T-helper 17 cell (primary cell): ENCODE measurements around the gene SYT9. TPM values are rescaled to one million over a fixed set of nuclear protein-coding genes. Genes with fewer than 3 reads are reported as not detected.
"Not testable (repeated sequence)": the region's sequence is repeated elsewhere in the genome, so short reads cannot be mapped to it uniquely, and the experiment has no call there.

ENCODE experiments used
- ATAC-seq: fragments of 150-1000 bp; cut with Tn5 transposase; 2 replicates; pipeline ENCODE4 v1.10.0; 2021; ENCODE audit warnings: mild to moderate bottlenecking, moderate library complexity
- DNase-seq, 3 donors: peaks; one replicate each; pipeline versions ENCODE4 v3.0.0 to v3.0.0-alpha.2; 2020 to 2021
- H3K9me3 ChIP-seq: one replicate; pipeline ENCODE4 v1.7.0; 2013; ENCODE audit warnings: low read length, mild to moderate bottlenecking; ENCODE audit not compliant: control insufficient read depth, poor library complexity, severe bottlenecking
- H3K27ac Mint-ChIP-seq: one replicate; pipeline ENCODE4 v1.8.0; 2022; ENCODE audit warnings: mild to moderate bottlenecking, moderate library complexity, mixed read lengths
- H3K27me3 Mint-ChIP-seq: one replicate; pipeline ENCODE4 v1.8.0; 2022; ENCODE audit warnings: mixed read lengths
- H3K36me3 Mint-ChIP-seq: one replicate; pipeline ENCODE4 v1.8.0; 2022; ENCODE audit warnings: low read depth, mixed read lengths
- H3K4me1 Mint-ChIP-seq: one replicate; pipeline ENCODE4 v1.8.0; 2022; ENCODE audit warnings: mild to moderate bottlenecking, mixed read lengths
- H3K4me3 Mint-ChIP-seq: one replicate; pipeline ENCODE4 v1.8.0; 2022; ENCODE audit warnings: mild to moderate bottlenecking, moderate library complexity, mixed read lengths
- total RNA-seq, 4 donors: library from RNA in 2 of 4; stranded (reverse) in 2 of 4; gene quantifications; one replicate each; pipeline ENCODE4 v1.2.3 and lab custom pipeline; 2022 to 2026

The SYT9 gene
- total RNA-seq, 2 donors from 2014 or later: not detected

GRCh38 chr11:7517743-7518142, 266.0 kb downstream of the SYT9 start:
- not testable (repeated sequence) for H3K9me3 ChIP-seq, H3K4me3 Mint-ChIP-seq, H3K27ac Mint-ChIP-seq, H3K27me3 Mint-ChIP-seq, ATAC-seq, DNase-seq, H3K36me3 Mint-ChIP-seq
- H3K4me1 Mint-ChIP-seq: peaks cover 38% of the 10 kb centered on the region

Other genes starting within 250 kb of the SYT9 start
- not detected for gene ZNF214, start 231.6 kb upstream of the SYT9 start, total RNA-seq
- not detected for gene NLRP14, start 231.4 kb upstream of the SYT9 start, total RNA-seq
- gene RBMXL2, start 162.9 kb upstream of the SYT9 start, total RNA-seq: not detected
- gene OLFML1, start 233.6 kb downstream of the SYT9 start, total RNA-seq: not detected